HEK293 (cell line): ENCODE data around the gene GNG12.

Experiments
- CTCF ChIA-PET: fragments of 350-600 bp; formaldehyde crosslinking; extraction: SDS; loops from one replicate; lab custom pipeline; 2021; ENCODE audit warnings: antibody characterized with exemption; lab: Yijun Ruan, JAX
- POLR2A ChIA-PET: fragments of 300-600 bp; formaldehyde crosslinking; extraction: SDS; loops from one replicate; lab custom pipeline; 2020; ENCODE audit warnings: antibody characterized with exemption, inconsistent platforms; lab: Yijun Ruan, JAX
- H3K27ac ChIP-seq: fragments of 200-500 bp; sonication (Bioruptor generic); 2 replicates; pipeline ENCODE4 v1.5.1; 2014; ENCODE audit warnings: low read depth, low read length, control low read depth, inconsistent platforms; ENCODE audit errors: extremely low read depth
- H3K36me3 ChIP-seq, 2 experiments: fragments of 200-500 bp in 1 of 2; sonication (Bioruptor generic) in 1 of 2; 1 replicate in 1 of 2; 2 replicates in 1 of 2; pipeline ENCODE4 v1.5.1; 2014 to 2017; ENCODE audit warnings: inconsistent platforms in 2 of 2, low read length in 2 of 2; ENCODE audit not compliant: control insufficient read depth in 2 of 2, insufficient read depth in 1 of 2
- H3K4me1 ChIP-seq: fragments of 200-500 bp; sonication (Bioruptor generic); 2 replicates; pipeline ENCODE4 v1.5.1; 2014; ENCODE audit warnings: mild to moderate bottlenecking, low read length, inconsistent platforms; ENCODE audit not compliant: control insufficient read depth, insufficient read depth
- H3K4me3 ChIP-seq: 2 replicates; pipeline ENCODE4 v1.5.1; 2011; ENCODE audit warnings: low read depth, mild to moderate bottlenecking, control low read depth, low read length, moderate library complexity
- H3K9me3 ChIP-seq: fragments of 200-500 bp; sonication (Bioruptor generic); 2 replicates; pipeline ENCODE4 v1.5.1; 2014; ENCODE audit warnings: low read depth, low read length, inconsistent platforms; ENCODE audit not compliant: control insufficient read depth, insufficient read depth
- EGR2 ChIP-seq: fragments of 450-650 bp; formaldehyde crosslinking; IDR thresholded peaks from 2 replicates; pipeline ENCODE4 v1.5.1; 2016; ENCODE audit warnings: low read depth, missing biosample characterization, missing genetic modification characterization
- HIC1 ChIP-seq: fragments of 450-650 bp; formaldehyde crosslinking; IDR thresholded peaks from 2 replicates; pipeline ENCODE4 v1.5.1; 2016; ENCODE audit warnings: missing biosample characterization, missing genetic modification characterization
- OSR2 ChIP-seq: fragments of 450-650 bp; formaldehyde crosslinking; IDR thresholded peaks from 2 replicates; pipeline ENCODE4 v1.5.1; 2016; ENCODE audit warnings: missing biosample characterization, missing genetic modification characterization
- PRDM10 ChIP-seq: fragments of 450-650 bp; formaldehyde crosslinking; IDR thresholded peaks from 2 replicates; pipeline ENCODE4 v1.5.1; 2016; ENCODE audit warnings: missing biosample characterization, missing genetic modification characterization
- SCRT2 ChIP-seq: fragments of 450-650 bp; formaldehyde crosslinking; IDR thresholded peaks from 2 replicates; pipeline ENCODE4 v1.5.1; 2016; ENCODE audit warnings: missing biosample characterization, missing genetic modification characterization
- SP7 ChIP-seq: fragments of 450-650 bp; formaldehyde crosslinking; IDR thresholded peaks from 2 replicates; pipeline ENCODE4 v1.5.1; 2016; ENCODE audit warnings: missing biosample characterization, missing genetic modification characterization
- ZBTB49 ChIP-seq: fragments of 450-650 bp; formaldehyde crosslinking; IDR thresholded peaks from 2 replicates; pipeline ENCODE4 v1.5.1; 2016; ENCODE audit warnings: missing biosample characterization, missing genetic modification characterization, low read depth
- ZFHX2 ChIP-seq: fragments of 450-650 bp; formaldehyde crosslinking; conservative IDR thresholded peaks from 2 replicates; pipeline ENCODE4 v1.5.1; 2016; ENCODE audit warnings: missing biosample characterization, missing genetic modification characterization
- ZIC2 ChIP-seq: fragments of 450-650 bp; formaldehyde crosslinking; IDR thresholded peaks from 2 replicates; pipeline ENCODE4 v1.5.1; 2016; ENCODE audit warnings: missing biosample characterization, missing genetic modification characterization
- ZNF112 ChIP-seq: fragments of 450-650 bp; formaldehyde crosslinking; IDR thresholded peaks from 2 replicates; pipeline ENCODE4 v1.5.0; 2017; ENCODE audit warnings: missing biosample characterization, missing genetic modification characterization
- ZNF202 ChIP-seq: fragments of 450-650 bp; formaldehyde crosslinking; IDR thresholded peaks from 2 replicates; pipeline ENCODE4 v1.5.1; 2016; ENCODE audit warnings: missing biosample characterization, missing genetic modification characterization, borderline replicate concordance
- ZNF211 ChIP-seq: fragments of 450-650 bp; formaldehyde crosslinking; IDR thresholded peaks from 2 replicates; pipeline ENCODE4 v1.5.1; 2016; ENCODE audit warnings: low read depth, missing biosample characterization, missing genetic modification characterization
- ZNF223 ChIP-seq: fragments of 450-650 bp; formaldehyde crosslinking; IDR thresholded peaks from 2 replicates; pipeline ENCODE4 v1.5.1; 2016; ENCODE audit warnings: missing biosample characterization, missing genetic modification characterization
- ZNF24 ChIP-seq: fragments of 450-650 bp; formaldehyde crosslinking; IDR thresholded peaks from 2 replicates; pipeline ENCODE4 v1.5.1; 2016; ENCODE audit warnings: missing biosample characterization, missing genetic modification characterization
- ZNF426 ChIP-seq: fragments of 450-650 bp; formaldehyde crosslinking; IDR thresholded peaks from 2 replicates; pipeline ENCODE4 v1.5.1; 2017; ENCODE audit warnings: missing biosample characterization, missing genetic modification characterization, mild to moderate bottlenecking, inconsistent platforms, moderate library complexity
- ZNF621 ChIP-seq: fragments of 450-650 bp; formaldehyde crosslinking; IDR thresholded peaks from 2 replicates; pipeline ENCODE4 v1.5.1; 2017; ENCODE audit warnings: missing biosample characterization, missing genetic modification characterization
- ZNF660 ChIP-seq: fragments of 450-650 bp; IDR thresholded peaks from 2 replicates; pipeline ENCODE4 v1.5.1; 2018; ENCODE audit warnings: missing biosample characterization, mild to moderate bottlenecking, missing genetic modification characterization
- ZNF792 ChIP-seq: fragments of 450-650 bp; formaldehyde crosslinking; IDR thresholded peaks from 2 replicates; pipeline ENCODE4 v1.5.1; 2016; ENCODE audit warnings: missing biosample characterization, missing genetic modification characterization
- ZNF843 ChIP-seq: fragments of 450-650 bp; formaldehyde crosslinking; IDR thresholded peaks from 2 replicates; pipeline ENCODE4 v1.5.1; 2016; ENCODE audit warnings: missing biosample characterization, missing genetic modification characterization

The GNG12 gene

GRCh38 chr1:67825591-67825990 is 7.7 kb downstream of the GNG12 start:
- no peak for TF ChIP-seq ZNF621 (tag by site-specific recombination)
- no peak for TF ChIP-seq ZNF792 (tag by site-specific recombination)
- no peak for TF ChIP-seq ZNF211 (tag by site-specific recombination)
- TF ChIP-seq ZNF426 (tag by site-specific recombination): no peak
- no peak for TF ChIP-seq PRDM10
- TF ChIP-seq ZBTB49 (tag by site-specific recombination): no peak
- no peak for TF ChIP-seq ZNF24 (tag by site-specific recombination)
- no peak for TF ChIP-seq SP7
- TF ChIP-seq ZNF223 (tag by site-specific recombination): no peak
- no peak for TF ChIP-seq ZIC2 (tag by site-specific recombination)
- no peak for TF ChIP-seq SCRT2
- no peak for TF ChIP-seq ZNF112 (tag by site-specific recombination)
- no peak for TF ChIP-seq ZNF660 (tag by site-specific recombination)
- TF ChIP-seq ZNF843: no peak
- no peak for TF ChIP-seq OSR2 (tag by site-specific recombination)
- TF ChIP-seq HIC1 (tag by site-specific recombination): no peak
- ChIA-PET POLR2A (no interaction called here), CTCF (interaction anchor here (0.5 to 0.8 kb wide), 2 partner anchors 9 to 41 kb away, joined by 3 to 4 read pairs; no protein-coding TSS in a partner anchor)
- Histone ChIP-seq H3K9me3 (no peaks in the 10 kb centered on the region), H3K36me3 (no peaks in the 10 kb centered on the region), H3K4me1 (peaks cover 8% of the 10 kb centered on the region), H3K27ac (no peak overlapping the region), H3K4me3 (no peak overlapping the region)

GRCh38 chr1:67824766-67825165 is 8.5 kb downstream of the GNG12 start:
- Histone ChIP-seq H3K36me3 (no peaks in the 10 kb centered on the region), H3K4me1 (peaks cover 5% of the 10 kb centered on the region), H3K4me3 (no peak overlapping the region), H3K9me3 (no peaks in the 10 kb centered on the region), H3K27ac (no peak overlapping the region)
- ChIA-PET CTCF (no interaction called here), POLR2A (no interaction called here)
- TF ChIP-seq ZFHX2 (tag by site-specific recombination): peak; percentile 69
- TF ChIP-seq EGR2 (tag by site-specific recombination): peak; percentile 75
- TF ChIP-seq ZNF202: no peak
